Activated naive CD4-positive, alpha-beta T cell treated with anti-CD3 and anti-CD28 coated beads, Interleukin-2, amount 50 U/mL, for 24 hours (primary cell): ENCODE results near the gene MYZAP.

Experiments used
- H3K27ac Mint-ChIP-seq: one replicate; pipeline ENCODE4 v1.8.0; 2021; ENCODE audit warnings: mild to moderate bottlenecking, mixed read lengths
- H3K27me3 Mint-ChIP-seq: one replicate; pipeline ENCODE4 v1.8.0; 2021; ENCODE audit warnings: mixed read lengths
- H3K36me3 Mint-ChIP-seq: one replicate; pipeline ENCODE4 v1.8.0; 2021; ENCODE audit warnings: mixed read lengths
- H3K4me1 Mint-ChIP-seq: one replicate; pipeline ENCODE4 v1.8.0; 2021; ENCODE audit warnings: mixed read lengths
- H3K4me3 Mint-ChIP-seq: one replicate; pipeline ENCODE4 v1.8.0; 2021; ENCODE audit warnings: mild to moderate bottlenecking, mixed read lengths
- H3K9me3 Mint-ChIP-seq: one replicate; pipeline ENCODE4 v1.8.0; 2021; ENCODE audit warnings: mixed read lengths

Gene MYZAP

GRCh38 chr15:57734860-57735259 is 143.2 kb downstream of the MYZAP start:
- H3K36me3 Mint-ChIP-seq = peaks cover 14% of the 10 kb centered on the region
- no peaks in the 10 kb centered on the region for H3K9me3 Mint-ChIP-seq
- no peak overlapping the region for H3K4me3 Mint-ChIP-seq
- H3K27me3 Mint-ChIP-seq = no peaks in the 10 kb centered on the region
- H3K4me1 Mint-ChIP-seq = peaks cover 17% of the 10 kb centered on the region
- no peak overlapping the region for H3K27ac Mint-ChIP-seq
